CD4-positive, alpha-beta T cell treated with Interleukin-15 for 4 hours (primary cell): ENCODE measurements around the gene PIAS1.
A peak's percentile ranks its signal among the peaks of the same experiment; 100 is the strongest.
"Not testable (repeated sequence)": the region's sequence is repeated elsewhere in the genome, so short reads cannot be mapped to it uniquely, and the experiment has no call there.

Experiments
- DNase-seq: peaks from one replicate; pipeline ENCODE4 v3.0.0-alpha.2; 2020; ENCODE audit warnings: low spot score

The PIAS1 gene

GRCh38 chr15:68034719-68035293 is 19.3 kb upstream of the PIAS1 start:
- DNase-seq, result no peak

DNA sequence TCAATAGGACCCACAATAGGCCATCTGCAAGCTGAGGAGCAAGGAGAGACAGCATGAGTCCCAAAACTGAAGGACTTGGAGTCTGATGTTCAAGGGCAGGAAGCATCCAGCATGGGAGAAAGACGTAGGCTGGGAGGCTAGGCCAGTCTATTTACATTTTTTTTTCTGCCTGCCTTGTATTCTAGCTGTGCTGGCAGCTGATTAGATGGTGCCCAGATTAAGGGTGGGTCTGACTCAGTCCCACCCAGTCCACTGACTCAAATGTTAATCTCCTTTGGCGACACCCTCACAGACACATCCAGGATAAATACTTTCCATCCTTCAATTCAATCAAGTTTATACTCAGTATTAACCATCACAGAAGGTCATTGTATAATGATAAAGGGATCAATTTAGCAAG is 15.9 kb upstream of the PIAS1 start:
- no peak for DNase-seq

DNA sequence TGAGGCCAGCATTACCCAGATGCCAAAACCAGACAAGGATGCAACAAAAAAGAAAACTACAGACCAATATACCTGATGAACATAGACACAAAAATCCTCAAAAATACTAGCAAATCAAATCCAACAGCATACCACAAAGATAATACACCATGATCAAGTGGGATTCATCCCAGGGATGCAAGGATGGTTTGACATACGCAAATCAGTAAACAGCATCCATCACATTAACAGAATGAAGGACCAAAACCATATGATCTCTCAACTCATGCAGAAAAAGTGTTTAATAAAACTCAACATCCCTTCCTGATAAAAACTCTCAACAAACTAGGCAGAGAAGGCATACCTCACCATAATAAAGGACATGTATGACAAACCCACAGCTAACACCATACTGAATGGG is 14.0 kb upstream of the PIAS1 start:
- DNase-seq, result no peak

DNA sequence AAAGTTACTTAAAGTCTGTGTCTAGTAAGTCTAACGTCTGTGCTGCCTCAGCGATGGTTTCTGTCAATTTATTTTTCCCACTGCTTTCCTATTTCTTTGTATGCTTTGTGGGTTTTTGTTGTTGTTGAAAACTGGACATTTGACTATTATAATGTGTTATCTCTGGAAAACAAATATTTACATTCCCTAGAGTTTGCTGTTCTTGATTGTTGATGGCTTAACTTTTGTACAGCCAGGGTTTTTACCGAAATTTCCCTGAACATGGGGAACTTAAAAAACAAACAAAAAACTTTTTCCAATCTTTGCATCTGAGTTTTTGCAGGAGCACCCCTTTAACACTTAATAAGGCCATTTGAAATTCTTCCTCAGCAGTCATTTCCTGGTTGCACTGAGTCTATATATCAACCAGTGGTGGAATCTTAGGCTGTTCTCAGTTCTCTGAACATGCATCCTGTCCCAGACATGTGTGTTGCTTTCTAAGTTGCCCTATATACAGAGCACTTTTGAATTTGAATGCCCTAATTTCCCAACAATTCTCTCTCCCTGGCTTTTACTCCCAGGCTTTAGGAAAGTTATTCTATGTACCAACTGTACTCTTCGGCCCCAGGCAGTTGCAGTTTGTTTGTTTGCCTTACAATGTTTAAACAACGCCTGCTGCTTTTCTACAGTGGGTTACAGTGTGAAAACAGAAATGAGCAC is 11.8 kb upstream of the PIAS1 start:
- no peak for DNase-seq

- DNase-seq, result no peak
Measured at GRCh38 chr15:68042855-68043222, 11.3 kb upstream of the PIAS1 start.

DNA sequence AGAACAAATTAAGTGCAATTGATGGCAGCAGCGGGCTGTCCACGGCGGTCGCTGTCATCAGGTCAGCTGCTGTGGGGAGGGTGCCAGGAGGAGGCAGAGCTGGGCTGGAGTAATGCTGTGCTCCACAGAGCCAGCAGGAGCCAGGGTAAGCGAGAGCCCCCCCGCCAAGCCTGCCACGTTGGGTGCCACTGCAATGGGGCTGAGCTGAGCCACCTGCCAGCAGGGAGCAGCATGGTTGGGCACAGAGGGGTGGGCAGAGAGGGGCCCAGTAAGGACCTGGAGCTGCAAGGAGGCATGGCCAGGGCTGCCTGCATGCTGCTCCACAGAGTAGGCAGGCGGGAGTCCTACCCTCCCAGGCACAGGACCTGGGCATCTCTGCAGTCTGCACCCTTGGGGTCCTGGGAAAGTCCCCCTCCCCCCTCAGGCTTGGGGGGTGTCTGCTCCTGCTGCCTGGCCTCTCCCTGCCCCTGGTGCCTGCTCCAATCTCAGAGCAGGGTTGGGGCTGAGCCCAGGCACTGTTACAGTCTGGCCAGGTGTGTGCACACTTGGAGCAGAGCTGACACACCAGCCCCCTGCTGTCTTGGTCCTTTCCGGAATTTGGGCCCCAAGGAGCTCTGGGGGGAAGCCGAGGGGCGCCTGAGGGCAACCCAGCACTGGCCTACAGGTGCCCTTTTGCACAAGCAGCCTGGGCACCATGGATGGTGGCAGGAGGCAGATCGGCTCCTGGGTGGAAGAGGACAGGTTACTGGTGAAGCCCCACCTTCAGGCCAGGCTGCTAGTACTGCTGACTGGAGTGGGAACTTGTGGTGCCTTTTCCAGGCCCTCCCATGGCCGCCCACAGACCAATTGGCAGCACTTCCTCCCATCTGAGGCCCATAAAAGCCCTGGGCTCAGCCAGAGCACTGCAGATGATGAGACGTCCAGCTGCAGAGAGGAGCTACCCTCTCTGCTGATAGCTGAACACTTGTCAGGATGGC is 8.5 kb upstream of the PIAS1 start:
- no peak for DNase-seq

DNA sequence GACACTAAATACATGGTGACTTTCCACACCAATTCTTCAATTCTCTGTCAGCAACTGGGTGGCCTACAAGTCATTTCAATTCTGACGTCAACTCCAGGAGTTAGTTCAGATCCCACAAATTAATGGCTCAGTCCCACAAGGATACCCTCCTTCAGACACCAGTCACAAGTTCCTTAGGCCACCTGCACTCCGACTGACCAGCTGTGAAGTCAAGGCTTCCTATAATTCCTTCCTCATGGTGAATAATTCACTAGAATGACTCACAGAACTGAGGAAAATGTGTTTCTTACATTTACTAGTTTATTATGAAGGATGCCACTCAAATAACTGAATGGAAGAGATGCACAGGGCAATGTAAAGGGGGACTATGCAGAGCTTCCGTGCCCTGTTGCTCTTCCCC is 6.3 kb upstream of the PIAS1 start:
- DNase-seq, result no peak

DNA sequence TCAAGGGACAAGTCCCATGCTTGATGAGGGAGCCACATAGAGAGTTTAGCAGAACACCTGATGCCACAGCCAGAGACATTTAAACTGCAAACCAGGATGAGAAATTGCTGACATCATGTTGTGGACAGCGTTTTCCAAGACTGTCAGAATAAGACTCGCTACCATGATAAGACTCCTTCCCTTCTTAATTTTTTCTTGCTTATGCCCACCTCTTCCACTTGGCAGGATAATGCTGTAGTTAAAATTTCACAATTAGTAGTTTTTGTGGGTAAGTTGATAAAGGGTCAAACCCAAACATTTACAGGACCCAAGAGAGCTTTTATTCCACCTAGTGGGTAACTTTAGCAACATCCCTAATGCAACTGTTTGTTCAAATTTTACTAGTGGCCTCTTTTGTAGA is 3.0 kb upstream of the PIAS1 start:
- no peak for DNase-seq

DNA sequence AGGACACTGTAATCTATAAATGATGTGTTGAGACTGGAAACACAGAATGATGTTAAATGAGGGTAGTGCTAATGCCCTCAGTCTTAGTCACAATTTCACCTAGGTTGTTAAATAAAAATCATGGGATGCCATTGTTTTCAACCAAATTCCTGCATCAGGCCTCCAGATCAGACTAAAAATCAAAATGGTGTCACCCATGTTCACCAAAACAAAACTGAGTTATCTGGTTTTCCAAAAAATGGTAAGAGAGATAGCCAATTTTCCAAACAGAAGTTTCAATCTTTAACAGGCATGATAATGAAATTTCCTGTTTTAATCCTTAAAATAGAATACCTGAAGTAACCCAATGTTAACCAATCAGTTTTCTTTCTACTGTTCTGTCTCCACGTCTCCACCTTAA is 2.2 kb upstream of the PIAS1 start:
- DNase-seq, result no peak

- DNase-seq, result no peak
Measured at GRCh38 chr15:68052431-68052830, 1.7 kb upstream of the PIAS1 start.

DNA sequence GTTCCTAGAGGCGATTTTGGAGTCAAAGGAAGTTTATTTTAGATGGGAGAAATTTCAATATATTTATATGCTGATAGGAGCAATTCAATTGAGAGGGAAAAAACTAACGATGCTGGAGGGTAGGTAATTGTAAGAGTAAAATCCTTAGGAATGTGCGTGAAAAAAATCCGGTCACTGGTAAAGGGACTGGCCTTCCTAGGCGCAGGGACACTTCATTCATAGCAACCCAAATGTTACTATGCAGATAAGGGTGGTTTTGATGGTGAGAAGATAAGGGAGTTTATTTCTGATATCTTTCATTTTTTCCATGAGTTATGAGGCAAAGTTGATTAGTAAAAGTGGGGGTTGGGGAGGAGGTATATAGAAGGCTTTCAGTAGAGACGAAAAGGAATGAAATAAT is 1.1 kb upstream of the PIAS1 start:
- DNase-seq, result no peak

DNA sequence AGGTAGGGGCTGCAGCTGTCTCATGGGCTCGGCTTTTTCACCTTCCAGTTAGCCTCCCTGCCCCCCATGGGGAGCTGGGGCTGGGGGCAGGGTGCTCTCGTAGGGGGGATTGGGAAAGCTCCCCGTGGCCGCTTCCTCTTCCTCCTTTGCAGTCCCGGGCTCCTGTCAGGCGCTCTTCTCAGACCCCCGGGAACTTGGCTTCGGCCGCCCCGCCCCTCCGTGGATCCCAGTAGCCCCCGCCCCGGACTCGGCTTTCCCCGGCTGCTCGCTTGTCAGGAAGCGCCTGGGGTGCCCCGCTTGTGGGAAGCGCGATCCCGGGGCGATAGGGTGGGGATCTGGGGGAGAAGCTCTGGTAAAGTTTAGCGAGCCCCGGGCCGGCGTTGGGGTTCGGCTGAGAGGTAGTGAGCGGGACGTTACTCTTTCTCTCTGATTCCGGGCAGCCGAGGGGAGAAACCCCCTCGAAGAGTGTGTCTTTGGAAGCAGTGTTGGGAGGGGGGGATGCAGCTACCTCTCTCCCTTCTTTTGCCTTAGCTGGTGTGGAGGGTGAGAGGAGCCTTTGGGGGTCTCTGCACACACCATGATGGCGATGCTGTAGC is 611 bp downstream of the PIAS1 start:
- DNase-seq, result peak; percentile 11

- peak; percentile 52 for DNase-seq
Measured at GRCh38 chr15:68055224-68055705, 1.1 kb downstream of the PIAS1 start.

DNA sequence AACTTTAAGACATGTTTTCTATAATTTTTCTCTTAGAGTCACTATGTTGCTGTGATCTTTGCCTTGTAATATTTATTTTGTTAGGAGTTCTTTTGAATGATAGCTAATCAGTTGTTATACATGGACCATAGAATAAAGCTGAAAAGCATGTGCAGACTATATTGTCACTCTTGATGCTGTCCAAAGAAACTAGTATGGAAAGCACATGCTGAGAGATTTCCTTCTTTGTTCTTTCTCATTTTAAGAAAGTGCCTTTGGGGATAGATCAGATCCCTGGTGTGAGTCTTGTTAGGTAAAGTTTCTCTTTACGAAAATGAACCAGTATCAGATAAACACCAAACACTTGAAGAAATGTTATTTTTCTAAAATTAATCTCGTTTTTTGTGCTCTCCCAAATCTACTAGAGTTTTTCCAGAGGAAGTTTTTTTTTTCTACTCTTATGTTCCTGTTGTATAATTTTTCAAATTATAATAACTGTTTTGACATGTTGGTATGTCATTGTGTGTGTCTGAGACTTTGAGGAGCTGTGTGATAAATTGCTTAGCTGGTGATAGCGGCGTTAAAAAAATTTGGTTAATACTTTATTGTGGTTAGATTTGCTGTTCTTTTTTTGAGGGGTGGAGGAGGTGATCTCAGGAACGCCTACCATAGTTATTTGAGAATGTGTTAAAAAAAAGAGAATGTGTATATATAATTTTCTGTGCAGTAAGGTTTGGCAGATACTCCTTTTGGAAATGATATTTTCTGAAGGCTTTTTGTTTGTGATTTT is 2.2 kb downstream of the PIAS1 start:
- DNase-seq, result no peak

DNA sequence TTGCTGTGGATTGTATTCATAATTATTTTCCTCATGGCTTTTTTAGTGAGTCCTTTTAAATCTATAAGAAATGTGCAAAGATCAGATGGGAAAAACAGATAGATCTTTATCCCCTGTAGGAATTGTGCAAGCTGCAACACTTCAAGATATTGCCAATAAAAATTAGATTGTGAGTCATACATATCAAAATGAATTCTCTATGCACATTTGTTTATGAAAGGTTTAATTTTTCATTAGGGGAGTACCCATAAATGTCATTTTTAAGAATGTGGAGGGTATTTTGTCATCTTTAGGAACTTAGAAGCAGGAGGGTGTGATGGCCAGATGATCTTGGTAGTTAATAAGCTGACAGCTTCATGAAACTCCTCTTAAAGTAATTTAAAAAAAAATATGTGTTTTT is 2.9 kb downstream of the PIAS1 start:
- DNase-seq, result no peak

- DNase-seq, result no peak
Measured at GRCh38 chr15:68057758-68058157, 3.6 kb downstream of the PIAS1 start.

DNA sequence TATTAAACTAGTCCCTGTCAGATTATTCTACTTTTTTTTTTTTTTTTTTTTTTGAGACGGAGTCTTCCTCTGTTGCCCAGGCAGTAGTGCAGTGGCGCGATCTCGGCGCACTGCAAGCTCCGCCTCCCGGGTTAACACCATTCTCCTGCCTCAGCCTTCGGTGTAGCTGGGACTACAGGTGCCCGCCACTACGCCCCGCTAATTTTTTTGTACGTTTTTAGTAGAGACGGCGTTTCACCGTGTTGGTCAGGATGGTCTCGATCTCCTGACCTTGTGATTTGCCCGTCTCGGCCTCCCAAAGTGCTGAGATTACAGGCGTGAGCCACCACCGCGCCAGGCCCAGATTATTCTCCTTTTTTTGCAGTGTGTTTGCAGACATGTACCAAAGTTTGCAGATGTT is 4.9 kb downstream of the PIAS1 start:
- DNase-seq, result not testable (repeated sequence)

DNA sequence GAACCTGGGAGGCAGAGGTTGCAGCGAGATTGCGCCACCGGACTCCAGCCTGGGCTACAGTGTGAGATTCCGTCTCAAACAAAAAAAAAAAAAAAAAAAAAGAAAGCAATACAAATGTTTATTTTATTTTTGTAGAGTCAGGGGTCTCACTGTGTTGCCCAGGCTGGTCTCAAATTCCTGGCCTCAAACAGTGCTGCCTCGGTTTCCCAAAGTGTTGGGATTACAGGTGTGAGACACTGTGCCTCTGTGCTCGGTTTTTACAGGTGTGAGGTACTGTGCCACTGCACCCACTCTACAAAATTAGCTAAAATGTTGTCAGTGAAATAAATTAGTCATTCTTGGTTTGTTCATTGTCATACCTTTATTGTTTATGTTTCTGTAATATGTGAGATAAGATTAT is 5.5 kb downstream of the PIAS1 start:
- DNase-seq, result no peak

DNA sequence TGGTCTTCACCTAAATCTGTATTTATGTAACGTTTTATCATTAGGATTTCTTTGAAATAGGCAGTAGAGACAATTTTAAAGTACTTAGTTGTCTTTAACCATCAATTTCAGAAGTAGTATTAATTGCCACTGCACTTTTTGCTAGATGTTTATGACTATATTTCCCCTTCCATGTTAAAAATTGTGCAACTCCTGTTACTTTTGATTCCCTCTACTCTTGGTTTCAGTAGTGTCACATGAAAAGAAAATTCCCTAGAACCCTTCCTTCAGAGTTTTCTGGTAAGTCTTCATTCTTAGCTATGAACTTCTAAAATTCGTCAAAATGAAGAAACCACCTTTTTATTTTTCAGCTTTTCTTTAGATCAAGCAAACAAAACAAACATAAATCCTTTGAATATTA is 7.1 kb downstream of the PIAS1 start:
- no peak for DNase-seq

DNA sequence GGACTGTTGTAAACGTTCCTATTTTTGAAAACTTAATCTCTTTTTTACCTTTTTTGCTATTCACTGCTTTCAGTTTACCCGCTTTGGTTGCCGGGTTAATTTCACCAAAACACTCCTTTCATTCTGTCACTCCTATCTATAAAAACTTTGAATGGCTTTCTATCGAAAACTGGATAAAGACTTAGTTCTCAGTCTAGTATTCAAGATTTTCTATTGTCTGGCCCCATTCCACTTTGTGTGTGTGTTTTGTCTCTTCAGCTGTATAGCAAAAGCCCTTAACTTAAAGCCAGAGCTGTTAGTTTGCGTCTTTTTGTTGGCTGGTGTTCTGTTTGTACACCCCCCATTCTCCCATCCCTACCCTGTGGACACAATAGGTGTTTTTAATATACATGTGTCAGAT is 7.5 kb downstream of the PIAS1 start:
- DNase-seq, result no peak

DNA sequence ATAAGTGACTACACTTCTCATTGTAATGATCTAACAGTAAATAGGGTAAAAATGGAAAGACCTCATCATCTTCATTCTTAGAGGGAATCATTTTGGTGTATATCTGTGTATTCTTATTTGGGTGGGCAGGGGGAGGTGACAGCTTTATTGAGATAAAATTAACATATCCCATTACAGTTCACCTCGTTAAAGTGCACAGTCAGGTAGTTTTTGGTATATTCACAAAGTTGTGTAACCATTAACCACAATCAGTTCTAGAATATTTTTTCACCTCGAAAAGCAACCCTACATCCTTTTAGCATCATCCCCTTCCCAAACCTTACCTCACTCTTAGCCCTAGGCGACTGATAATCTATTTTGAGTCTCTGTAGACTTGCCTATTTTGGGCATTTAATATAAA is 8.1 kb downstream of the PIAS1 start:
- DNase-seq, result no peak

- DNase-seq, result no peak
Measured at GRCh38 chr15:68062946-68063465, 8.9 kb downstream of the PIAS1 start.
